K562 treated with DMSO at 1 percent for 24 hours (cell line): ENCODE measurements around the gene EN1. TPM values are rescaled to one million over a fixed set of nuclear protein-coding genes. Genes with fewer than 3 reads are reported as not detected.

Experiments
- total RNA-seq: library from RNA; unstranded; fragments of 300-600 nt; gene quantifications from 2 replicates; pipeline ENCODE4 v1.2.3, GENCODE V29; 2022; ENCODE audit warnings: low read depth; ENCODE audit not compliant: insufficient read depth

Gene EN1
- 2.3 and 3.2 TPM in 2 replicates for total RNA-seq

GRCh38 chr2:118846953-118847761, at the start of gene EN1:
Gene EN1, minus strand, starts transcription at chr2:118847648. Its CDS starts 481 bp downstream, at chr2:118847167.

Other genes with a start within 250 kb of the EN1 start
- gene MARCO, start 94.5 kb upstream of the EN1 start, total RNA-seq = not detected in 2 replicates